HG03457 (cell line): ENCODE results near the gene GNG2.

Source experiments
- ATAC-seq: cut with Tn5 transposase; IDR thresholded peaks from one replicate; pipeline ENCODE4 v1.9.1; 2021; ENCODE audit warnings: moderate number of reproducible peaks; ENCODE audit not compliant: unreplicated experiment

GNG2 gene

DNA sequence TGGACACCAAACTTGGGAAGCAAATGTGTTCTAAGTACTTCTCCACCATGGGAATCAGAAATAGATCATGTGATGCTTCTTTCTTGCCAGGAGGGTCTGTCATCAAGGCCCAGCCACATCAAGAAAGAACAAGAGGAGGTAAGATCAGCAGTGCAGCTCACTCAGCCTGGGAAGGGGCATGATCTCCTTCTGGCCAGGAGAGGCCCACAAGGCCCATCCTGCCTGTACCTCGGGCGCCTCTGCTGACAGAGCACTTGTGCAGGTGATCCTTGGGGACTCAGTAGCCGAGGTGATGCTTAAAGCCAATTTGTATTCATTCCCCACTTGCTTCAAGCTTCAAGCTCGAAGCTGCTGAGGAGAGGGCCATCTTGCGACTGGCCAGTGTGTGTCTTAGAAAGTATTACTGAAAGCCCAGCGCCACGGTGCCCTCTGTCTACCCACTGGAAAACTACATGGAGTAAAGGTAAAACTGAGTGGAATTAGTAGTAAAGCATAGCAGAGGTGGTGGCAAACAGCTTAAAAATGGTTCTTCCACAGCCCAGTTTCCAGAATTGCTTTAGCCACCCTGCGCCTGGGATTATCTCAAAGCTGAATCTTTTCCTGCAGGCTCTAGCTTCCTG lies 155.1 kb downstream of the GNG2 start:
- ATAC-seq: no peak

DNA sequence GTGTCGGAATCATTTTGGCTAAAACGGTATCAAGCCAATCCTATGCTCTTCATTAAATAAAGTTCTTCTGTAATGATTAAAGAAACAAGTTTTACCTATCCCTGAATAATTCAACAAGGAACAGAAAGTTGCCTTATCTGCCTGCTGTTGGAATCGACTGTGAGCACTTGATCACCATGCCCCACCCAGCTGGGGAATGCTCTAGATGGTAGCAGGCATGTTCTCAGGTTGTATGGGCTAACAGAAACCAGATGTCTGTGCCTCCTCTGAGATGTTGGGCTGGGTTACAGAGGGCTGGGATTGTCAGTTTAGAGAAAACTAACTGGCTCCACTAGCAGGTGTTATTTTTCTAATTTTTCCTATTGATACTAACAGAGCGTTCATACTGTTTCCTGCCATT lies 157.8 kb downstream of the GNG2 start:
- no peak for ATAC-seq

DNA sequence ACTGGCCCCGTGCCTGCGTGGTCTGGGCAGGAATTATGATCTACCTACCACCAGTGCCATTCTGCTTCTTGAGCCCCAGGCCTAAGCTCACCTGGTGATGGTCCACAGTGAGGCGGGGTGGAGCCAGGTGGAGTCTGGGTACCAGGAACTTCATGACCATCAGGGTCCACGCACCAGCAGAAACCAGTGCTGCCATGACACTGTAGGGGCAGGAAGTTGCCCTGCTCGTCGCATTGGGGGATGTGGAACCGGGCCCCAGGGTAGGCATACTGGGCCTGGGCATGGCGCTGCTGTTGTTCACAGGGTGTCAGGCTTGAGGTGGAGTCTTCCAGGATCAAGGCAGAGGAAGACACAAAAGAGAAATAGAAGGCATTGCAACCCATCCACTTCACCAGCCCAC lies 158.6 kb downstream of the GNG2 start:
- no peak for ATAC-seq
